Fibroblast of the conjunctiva (primary cell): ENCODE measurements around the gene CDCA4.
"Not testable (repeated sequence)": the region's sequence is repeated elsewhere in the genome, so short reads cannot be mapped to it uniquely, and the experiment has no call there.

Experiments used
- DNase-seq: peaks from one replicate; pipeline ENCODE4 v3.0.0-alpha.2; 2010; ENCODE audit warnings: low read depth

The CDCA4 gene

GRCh38 chr14:105058521-105059034, 37.7 kb upstream of the CDCA4 start:
- DNase-seq: no peak

- no peak for DNase-seq
Observed at GRCh38 chr14:105056303-105056831, 35.5 kb upstream of the CDCA4 start.

- DNase-seq: no peak
Observed at GRCh38 chr14:105055736-105056302, 34.9 kb upstream of the CDCA4 start.

- DNase-seq: no peak
Observed at GRCh38 chr14:105055334-105055733, 34.5 kb upstream of the CDCA4 start.

GRCh38 chr14:105053996-105054395, 33.1 kb upstream of the CDCA4 start:
- no peak for DNase-seq

- DNase-seq: no peak
Observed at GRCh38 chr14:105053421-105053820, 32.5 kb upstream of the CDCA4 start.

- no peak for DNase-seq
Observed at GRCh38 chr14:105052110-105052458, 31.2 kb upstream of the CDCA4 start.

- DNase-seq: no peak
Observed at GRCh38 chr14:105051182-105052109, 30.6 kb upstream of the CDCA4 start.

- DNase-seq: no peak
Observed at GRCh38 chr14:105050551-105050897, 29.6 kb upstream of the CDCA4 start.

- no peak for DNase-seq
Observed at GRCh38 chr14:105049753-105050550, 29.1 kb upstream of the CDCA4 start.

GRCh38 chr14:105047283-105048016, 26.6 kb upstream of the CDCA4 start:
- DNase-seq: no peak

GRCh38 chr14:105046891-105047282, 26.0 kb upstream of the CDCA4 start:
- no peak for DNase-seq

- DNase-seq: peak; percentile 62
Observed at GRCh38 chr14:105045710-105046326, 24.9 kb upstream of the CDCA4 start.

GRCh38 chr14:105043641-105044040, 22.8 kb upstream of the CDCA4 start:
- DNase-seq: no peak

GRCh38 chr14:105042813-105043212, 21.9 kb upstream of the CDCA4 start:
- DNase-seq: no peak

GRCh38 chr14:105041841-105042765, 21.2 kb upstream of the CDCA4 start:
- peak; percentile 23 for DNase-seq

- DNase-seq: no peak
Observed at GRCh38 chr14:105039458-105040205, 18.7 kb upstream of the CDCA4 start.

- DNase-seq: not testable (repeated sequence)
Observed at GRCh38 chr14:105035616-105036015, 14.7 kb upstream of the CDCA4 start.

- DNase-seq: no peak
Observed at GRCh38 chr14:105034315-105035039, 13.6 kb upstream of the CDCA4 start.
